HG03159 (cell line): Measurements from ENCODE around the gene GNG12.

ENCODE experiments used
- ATAC-seq: cut with Tn5 transposase; IDR thresholded peaks from one replicate; pipeline ENCODE4 v1.9.1; 2021; ENCODE audit warnings: mild to moderate bottlenecking, moderate library complexity; ENCODE audit not compliant: unreplicated experiment

The GNG12 gene

DNA sequence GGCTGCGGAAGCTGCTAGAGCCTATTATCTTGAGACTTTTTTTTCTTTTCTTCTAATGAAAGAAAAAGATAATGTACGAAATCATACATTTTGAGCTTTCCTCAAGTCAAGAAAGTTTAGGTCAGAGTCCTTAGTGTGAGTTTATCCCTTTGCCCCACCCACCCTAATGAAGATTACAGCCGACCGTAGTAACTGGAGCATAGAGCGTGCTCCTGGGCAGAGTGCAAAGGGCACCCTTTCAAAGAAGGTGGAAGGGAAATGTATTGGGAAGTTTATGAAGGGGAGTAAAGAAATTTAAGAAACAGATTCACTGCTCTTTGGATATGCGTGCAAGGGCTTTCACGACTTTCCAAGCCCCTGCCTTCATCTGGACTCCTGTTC, 17.2 kb downstream of the GNG12 start:
- no peak for ATAC-seq

- ATAC-seq, result no peak
Observed at GRCh38 chr1:67815303-67816094, 17.8 kb downstream of the GNG12 start.

GRCh38 chr1:67814121-67814772, 19.0 kb downstream of the GNG12 start:
- no peak for ATAC-seq

GRCh38 chr1:67812226-67812625, 21.0 kb downstream of the GNG12 start:
- ATAC-seq, result no peak

DNA sequence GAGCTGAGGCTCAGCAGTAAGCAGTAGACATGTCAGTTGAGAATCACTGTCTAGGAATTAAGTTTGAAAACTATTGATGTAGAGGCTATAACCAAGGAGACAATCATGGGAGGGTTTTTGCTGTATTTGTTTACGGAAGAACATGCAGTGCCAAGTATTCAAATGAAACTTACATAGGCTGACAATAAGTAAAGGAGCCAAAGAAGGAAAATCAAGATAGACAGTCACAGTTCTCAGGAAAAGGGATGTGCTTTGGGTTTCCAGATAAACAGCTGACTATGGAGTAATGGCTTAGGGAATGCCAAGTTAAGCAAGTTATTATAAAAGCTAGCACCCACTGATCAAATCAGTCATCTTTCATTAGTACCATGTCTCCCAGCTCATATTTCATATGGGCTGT, 21.5 kb downstream of the GNG12 start:
- ATAC-seq, result no peak

DNA sequence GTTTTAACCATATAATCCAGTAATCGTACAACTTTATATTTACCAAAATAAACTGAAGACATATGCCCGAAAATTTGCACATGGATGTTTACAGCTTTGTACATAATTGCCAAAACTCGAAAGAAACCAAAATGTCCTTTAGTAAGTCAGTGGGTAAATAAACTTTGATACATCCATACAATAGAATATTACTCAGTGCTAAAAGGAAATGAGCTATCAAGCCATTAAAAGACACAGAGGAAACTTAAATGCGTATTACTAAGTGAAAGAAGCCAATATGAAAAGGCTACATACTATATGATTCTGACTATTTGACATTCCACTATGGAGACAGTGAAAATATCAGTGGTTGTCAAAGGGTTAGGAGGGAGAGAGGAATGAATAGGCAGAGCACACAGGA, 23.4 kb downstream of the GNG12 start:
- no peak for ATAC-seq

GRCh38 chr1:67807282-67807681, 26.0 kb downstream of the GNG12 start:
- ATAC-seq, result no peak

DNA sequence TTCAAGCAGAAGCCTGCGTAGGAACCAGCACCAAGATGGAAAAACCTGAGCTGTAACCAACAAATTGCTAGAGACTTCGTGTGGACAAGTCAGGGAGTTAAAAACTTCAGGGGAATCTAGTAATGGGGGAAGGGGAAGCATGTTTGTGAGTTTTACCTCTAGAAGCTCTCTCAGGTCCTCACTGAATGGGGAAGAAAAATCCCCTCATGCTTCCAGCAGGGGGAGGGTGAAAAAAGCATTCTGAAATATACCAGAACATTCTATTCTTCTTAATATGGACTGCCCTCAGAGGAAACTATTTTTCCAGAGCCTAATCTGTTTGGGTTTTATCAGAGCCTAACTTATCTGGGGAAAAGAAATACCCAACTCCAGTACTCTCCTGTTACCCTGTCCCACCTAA, 28.6 kb downstream of the GNG12 start:
- ATAC-seq, result no peak

DNA sequence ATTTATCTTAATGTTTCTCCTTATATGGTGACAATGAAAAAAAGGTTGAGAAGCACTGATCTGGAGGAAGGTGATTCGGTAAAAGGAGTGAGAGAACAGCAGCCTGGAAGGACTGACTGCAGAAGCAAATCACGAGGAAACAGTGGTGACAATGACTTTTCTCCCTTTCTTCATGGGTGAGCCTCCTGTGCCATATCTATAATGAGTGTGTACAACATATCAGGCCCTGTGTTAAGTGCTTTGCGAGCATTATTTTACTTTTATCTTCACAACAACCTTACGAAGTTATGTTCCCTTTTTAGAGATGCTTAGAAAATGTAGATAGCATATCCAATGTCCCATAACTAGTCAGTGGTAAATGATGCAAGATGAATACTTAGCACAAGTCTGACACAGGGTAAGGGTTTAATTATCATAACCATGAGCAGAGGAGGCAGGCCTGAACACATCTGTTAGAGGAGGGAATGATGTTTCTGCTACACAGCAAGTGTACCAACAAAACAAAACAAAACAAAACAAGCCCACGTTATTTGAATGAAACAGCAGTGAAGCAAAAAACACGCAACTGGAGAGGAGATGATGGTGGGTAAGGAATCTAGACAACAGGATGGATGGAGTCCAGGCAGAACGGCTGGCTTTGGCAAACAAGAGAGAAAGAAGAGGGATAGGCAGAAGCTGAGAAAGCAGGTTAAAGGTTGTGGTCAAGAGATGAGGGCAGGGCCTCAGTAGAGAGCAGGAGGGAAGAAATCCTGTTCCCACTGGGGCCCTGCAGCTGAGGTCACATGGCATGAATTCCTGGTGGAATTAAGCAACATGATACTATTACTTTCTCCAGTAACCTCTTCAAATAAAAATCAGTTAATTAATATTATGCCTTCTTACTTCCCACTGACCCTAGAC, 29.6 kb downstream of the GNG12 start:
- ATAC-seq, result no peak

- no peak for ATAC-seq
Observed at GRCh38 chr1:67802565-67802964, 30.7 kb downstream of the GNG12 start.

DNA sequence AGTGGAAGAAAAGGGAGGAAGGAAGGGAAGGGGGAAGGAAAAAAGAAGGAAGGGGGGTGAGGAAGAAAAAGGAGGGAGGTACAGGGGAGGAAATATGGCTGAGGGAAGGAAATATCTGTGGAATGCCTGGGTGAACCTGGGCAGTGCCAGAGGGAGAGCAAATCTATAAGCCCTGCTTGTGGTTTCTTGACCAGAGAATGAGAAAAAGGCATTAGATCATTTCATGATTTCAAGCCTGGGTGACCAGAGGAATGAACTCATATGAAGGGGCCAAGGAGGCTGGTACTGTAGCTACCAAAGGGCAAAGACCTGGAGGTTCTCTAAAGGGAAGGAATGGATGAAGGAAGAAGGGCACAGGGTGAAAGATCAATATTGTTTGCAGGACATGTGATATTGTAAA, 31.4 kb downstream of the GNG12 start:
- no peak for ATAC-seq

DNA sequence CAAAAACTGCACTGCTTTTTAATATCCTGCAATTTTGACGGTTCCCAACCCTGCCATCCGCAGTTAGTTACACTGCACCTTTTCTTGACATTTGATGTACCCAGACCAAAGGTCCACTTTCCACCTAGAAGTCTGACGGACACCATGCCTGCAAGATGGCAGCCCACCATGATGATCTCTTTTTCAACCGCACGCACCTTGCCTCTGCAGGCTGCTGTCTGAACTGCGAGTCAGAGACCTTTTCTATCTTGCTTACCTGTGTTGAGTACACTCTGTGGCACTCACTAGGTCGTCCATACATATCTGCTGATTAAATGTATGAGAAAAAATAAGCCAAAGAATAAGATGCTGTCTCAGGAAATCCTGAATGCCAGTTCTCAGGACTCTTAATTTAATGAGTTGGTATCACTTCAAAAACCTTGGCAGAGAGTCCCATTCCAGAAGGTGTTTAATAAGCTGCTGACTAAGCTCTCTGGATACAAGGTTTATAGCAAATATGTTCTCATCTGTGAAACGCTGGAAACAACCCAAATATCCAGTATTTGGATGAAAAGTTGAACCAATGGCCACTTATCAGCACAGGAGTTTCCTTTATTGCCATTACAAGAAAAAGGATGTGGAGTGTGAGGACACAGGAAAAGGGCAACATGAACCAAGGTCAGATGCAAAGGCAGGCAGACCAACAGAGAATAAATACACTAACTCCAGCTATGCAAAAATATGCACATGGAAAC, 37.9 kb downstream of the GNG12 start:
- ATAC-seq, result no peak

DNA sequence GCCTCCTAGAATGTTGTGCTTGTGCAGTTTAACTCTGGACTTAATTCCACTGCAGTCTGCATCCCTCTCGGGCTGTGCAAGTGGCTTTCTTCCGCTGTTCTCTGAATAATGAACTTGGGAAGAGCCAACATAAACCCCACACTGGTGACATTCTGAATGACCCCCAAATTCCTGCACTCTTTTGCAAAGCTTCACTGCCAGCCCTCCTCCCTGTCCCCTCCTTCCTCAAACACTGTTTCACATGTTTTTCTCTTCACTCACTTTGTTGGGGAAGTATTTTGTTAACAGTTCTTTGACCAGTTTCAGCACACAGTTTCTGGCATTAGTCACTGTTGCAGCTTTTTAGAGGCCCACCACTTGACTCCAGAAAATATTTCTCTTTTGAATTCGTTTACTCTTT, 39.7 kb downstream of the GNG12 start:
- ATAC-seq, result no peak

GRCh38 chr1:67792741-67793458, 40.4 kb downstream of the GNG12 start:
- ATAC-seq, result no peak

DNA sequence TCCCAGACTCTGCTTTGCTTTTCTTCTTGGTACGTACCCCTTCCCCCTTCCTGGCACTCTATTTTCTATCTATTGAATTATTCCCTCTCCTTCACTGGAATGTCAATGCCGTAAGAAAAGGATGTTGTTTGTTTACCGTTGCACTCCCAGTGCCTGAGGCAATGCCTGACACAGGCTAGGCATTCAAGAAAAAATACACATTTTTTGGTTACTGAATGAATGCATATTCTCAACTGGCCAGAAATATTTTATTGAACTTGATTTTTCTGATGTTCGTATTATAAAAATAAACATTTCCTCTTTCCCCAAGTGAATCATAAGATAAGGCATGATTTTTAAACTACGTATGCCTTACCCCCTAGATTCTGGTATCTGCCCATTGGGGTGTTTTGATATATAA, 41.2 kb downstream of the GNG12 start:
- no peak for ATAC-seq

- ATAC-seq, result no peak
Observed at GRCh38 chr1:67791686-67792085, 41.6 kb downstream of the GNG12 start.

- ATAC-seq, result no peak
Observed at GRCh38 chr1:67791261-67791660, 42.0 kb downstream of the GNG12 start.

DNA sequence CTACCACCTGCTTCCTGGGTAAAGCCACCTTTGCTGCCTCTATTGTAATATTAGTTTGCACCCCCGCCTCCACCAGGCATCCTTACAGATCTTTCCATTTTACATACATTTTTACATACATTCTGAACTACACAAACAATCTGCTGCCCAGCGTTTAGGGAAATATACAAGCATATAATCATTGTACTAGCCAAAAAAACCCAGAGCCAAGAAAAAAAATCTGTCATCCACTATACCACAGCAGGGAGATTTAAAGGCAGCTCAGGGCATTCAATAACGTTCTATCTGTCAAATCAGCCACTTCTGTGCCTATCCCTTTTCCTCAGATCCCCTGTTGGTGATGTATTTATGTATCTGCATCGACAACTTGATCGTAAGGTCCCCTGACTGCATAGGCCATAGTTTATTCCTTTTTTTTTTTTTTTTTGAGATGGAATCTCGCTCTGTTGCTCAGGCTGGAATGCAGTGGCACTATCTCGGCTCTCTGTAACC, 43.0 kb downstream of the GNG12 start:
- ATAC-seq, result no peak

DNA sequence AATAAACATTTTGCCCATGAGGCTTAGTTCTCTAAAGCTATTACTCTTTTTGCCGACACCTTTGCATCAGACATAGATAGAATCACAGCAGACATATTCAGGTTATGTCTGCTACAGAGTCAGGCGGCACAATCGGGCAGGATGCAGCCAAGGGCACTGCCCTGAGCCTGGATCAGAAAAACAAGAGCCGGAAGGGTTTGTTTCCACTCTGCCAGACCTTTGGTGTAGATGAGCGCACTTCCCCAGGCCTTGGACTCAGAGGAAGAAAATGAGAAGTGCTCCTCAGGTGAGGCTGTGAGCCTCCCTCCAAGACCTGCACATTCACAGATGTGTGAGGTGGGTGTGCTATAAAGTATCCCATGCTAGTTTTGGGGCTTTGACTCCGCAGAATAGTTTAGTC, 43.7 kb downstream of the GNG12 start:
- no peak for ATAC-seq

- no peak for ATAC-seq
Observed at GRCh38 chr1:67788904-67789303, 44.4 kb downstream of the GNG12 start.
